ENCODE data around the gene SV2A.
A peak's percentile ranks its signal among the peaks of the same experiment; 100 is the strongest.
"Not testable (repeated sequence)": the region's sequence is repeated elsewhere in the genome, so short reads cannot be mapped to it uniquely, and the experiment has no call there.

The SV2A gene

GRCh38 chr1:149929856-149930255, 12.2 kb upstream of the SV2A start:
- DNase-seq (ENCODE audit: low read depth): no peak

- no peak for DNase-seq (ENCODE audit: low read depth)
Observed at GRCh38 chr1:149928401-149928724, 10.7 kb upstream of the SV2A start.

- peak; percentile 90 for DNase-seq (ENCODE audit: low read depth)
Observed at GRCh38 chr1:149927563-149928400, 10.1 kb upstream of the SV2A start, which contains the start of gene SF3B4. TSS of gene SF3B4 (minus strand) at chr1:149927803. CDS start at chr1:149927759, 44 bp downstream.

GRCh38 chr1:149927056-149927562, 9.5 kb upstream of the SV2A start:
- no peak for DNase-seq (ENCODE audit: low read depth)

GRCh38 chr1:149926296-149926695, 8.7 kb upstream of the SV2A start:
- no peak for DNase-seq (ENCODE audit: low read depth)

- DNase-seq (ENCODE audit: low read depth): no peak
Observed at GRCh38 chr1:149925751-149926150, 8.1 kb upstream of the SV2A start.

GRCh38 chr1:149925345-149925744, 7.7 kb upstream of the SV2A start:
- no peak for DNase-seq (ENCODE audit: low read depth)

- DNase-seq (ENCODE audit: low read depth): no peak
Observed at GRCh38 chr1:149923626-149924025, 6.0 kb upstream of the SV2A start.

- no peak for DNase-seq (ENCODE audit: low read depth)
Observed at GRCh38 chr1:149916898-149917252, 769 bp downstream of the SV2A start.

GRCh38 chr1:149916193-149916897, 1.3 kb downstream of the SV2A start:
- no peak for DNase-seq (ENCODE audit: low read depth)

GRCh38 chr1:149915429-149916192, 2.0 kb downstream of the SV2A start:
- no peak for DNase-seq (ENCODE audit: low read depth)

GRCh38 chr1:149914545-149914944, 3.1 kb downstream of the SV2A start:
- no peak for DNase-seq (ENCODE audit: low read depth)

GRCh38 chr1:149906570-149907075, 11.0 kb downstream of the SV2A start:
- no peak for DNase-seq (ENCODE audit: low read depth)

GRCh38 chr1:149903836-149904491, 13.7 kb downstream of the SV2A start:
- DNase-seq (ENCODE audit: low read depth): no peak

- peak; percentile 54 for DNase-seq (ENCODE audit: low read depth)
Observed at GRCh38 chr1:149899460-149900284, 18.0 kb downstream of the SV2A start, which contains the start of gene BOLA1. TSS of gene BOLA1 (plus strand) at chr1:149899568. CDS start at chr1:149900060, 492 bp downstream.

GRCh38 chr1:149896575-149896974, 21.1 kb downstream of the SV2A start:
- DNase-seq (ENCODE audit: low read depth): no peak

GRCh38 chr1:149888999-149889289, 28.7 kb downstream of the SV2A start:
- DNase-seq (ENCODE audit: low read depth): no peak

- peak; percentile 53 for DNase-seq (ENCODE audit: low read depth)
Observed at GRCh38 chr1:149888247-149888998, 29.2 kb downstream of the SV2A start.

GRCh38 chr1:149887456-149888246, 30.0 kb downstream of the SV2A start:
- DNase-seq (ENCODE audit: low read depth): peak; percentile 49

GRCh38 chr1:149887196-149887455, 30.5 kb downstream of the SV2A start:
- not testable (repeated sequence) for DNase-seq (ENCODE audit: low read depth)

Measured in stimulated activated CD8-positive, alpha-beta memory T cell treated with anti-CD3 and anti-CD28 coated beads, Interleukin-15, amount 100 ng/mL, for 24 hours (primary cell).